ENCODE data around the gene JCHAIN.
A peak's percentile ranks its signal among the peaks of the same experiment; 100 is the strongest.
"Not testable (repeated sequence)": the region's sequence is repeated elsewhere in the genome, so short reads cannot be mapped to it uniquely, and the experiment has no call there.

JCHAIN gene

GRCh38 chr4:70688795-70689231 is 22.5 kb upstream of the JCHAIN start:
- DNase-seq (ENCODE audit: low spot score): peak; percentile 15

DNA sequence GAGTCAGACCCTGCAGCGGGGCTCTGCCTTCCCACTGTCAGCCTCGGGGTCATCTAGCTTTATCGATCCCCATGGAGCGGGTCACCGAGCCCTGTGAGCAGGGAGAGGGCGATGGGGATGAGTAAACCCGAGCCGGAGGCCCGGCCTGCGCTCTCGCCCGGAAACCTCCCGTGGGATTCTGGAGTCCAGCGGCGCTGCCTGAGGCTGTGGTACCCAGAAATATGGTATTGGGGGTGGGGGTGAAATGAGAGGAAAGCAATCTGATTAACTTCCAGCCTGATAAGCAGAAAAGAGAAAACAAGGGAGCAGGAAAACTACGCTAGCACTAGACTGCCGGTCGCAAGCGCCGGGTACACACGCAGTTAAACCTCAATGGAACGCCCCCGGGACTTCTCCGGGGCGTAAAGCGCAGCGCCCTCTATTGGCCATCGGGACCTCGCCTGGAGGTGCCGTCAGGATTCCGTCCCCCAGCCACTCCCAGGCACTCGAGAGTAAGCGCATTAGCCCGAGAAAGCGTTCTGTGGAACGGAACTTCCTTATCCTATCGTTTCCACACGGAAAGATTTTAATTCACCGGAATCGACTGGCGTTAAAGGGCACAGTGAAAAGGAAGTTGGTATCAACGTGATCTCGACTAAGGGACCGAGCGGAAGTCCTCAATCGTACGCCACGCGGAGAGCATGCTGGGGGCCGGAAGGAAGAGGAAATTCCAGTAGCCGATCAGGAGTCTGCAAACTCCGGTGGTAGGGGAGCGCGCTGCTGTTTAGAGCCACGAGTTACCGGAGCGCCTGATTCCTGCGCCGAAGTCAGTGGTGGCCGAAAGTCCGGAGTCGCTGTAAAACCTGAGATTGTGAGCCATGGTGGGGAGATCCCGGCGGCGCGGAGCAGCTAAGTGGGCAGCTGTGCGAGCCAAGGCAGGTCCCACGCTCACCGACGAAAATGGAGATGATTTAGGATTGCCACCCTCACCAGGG is 21.8 kb upstream of the JCHAIN start, which contains the start of gene UTP3:
TSS of gene UTP3 (plus strand) at position 712 of the 974 bp plus-strand sequence. CDS start at position 858, 146 bp downstream.
- DNase-seq (ENCODE audit: low spot score): peak; percentile 98

GRCh38 chr4:70687392-70687791 is 21.1 kb upstream of the JCHAIN start:
- DNase-seq (ENCODE audit: low spot score): no peak

GRCh38 chr4:70682142-70682541 is 15.8 kb upstream of the JCHAIN start:
- DNase-seq (ENCODE audit: low spot score): not testable (repeated sequence)

GRCh38 chr4:70681704-70682103 is 15.4 kb upstream of the JCHAIN start:
- no peak for DNase-seq (ENCODE audit: low spot score)

GRCh38 chr4:70680934-70681333 is 14.6 kb upstream of the JCHAIN start:
- no peak for DNase-seq (ENCODE audit: low spot score)

DNA sequence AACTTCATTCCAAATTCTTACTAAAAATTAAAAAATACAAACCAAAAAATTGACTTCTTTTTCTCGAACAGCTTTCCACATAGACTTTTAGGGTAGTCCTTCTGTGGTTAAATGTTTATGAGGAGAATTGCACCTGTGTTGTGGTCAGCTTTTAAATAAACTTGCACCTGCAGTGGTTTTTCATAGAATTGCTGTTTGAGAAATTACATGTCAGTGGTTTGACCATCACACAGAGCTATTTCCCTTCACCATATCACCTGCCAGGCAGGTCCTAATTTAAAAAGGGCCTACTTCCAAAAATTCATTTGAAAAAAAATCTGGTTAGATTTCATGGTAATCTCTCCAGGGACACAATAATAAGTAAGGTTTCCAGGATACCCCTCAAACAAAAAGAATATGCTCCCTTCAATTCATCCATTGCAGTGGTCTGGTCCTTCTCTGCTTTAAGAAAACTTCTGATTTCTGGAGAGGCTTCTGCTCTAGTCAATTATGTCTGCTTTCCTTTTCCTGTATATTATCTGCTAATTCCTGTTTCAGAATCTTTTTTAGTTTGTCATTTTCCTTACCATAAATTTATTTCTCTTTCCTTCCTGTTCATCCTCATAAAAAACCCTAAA is 12.2 kb upstream of the JCHAIN start:
- no peak for DNase-seq (ENCODE audit: low spot score)

DNA sequence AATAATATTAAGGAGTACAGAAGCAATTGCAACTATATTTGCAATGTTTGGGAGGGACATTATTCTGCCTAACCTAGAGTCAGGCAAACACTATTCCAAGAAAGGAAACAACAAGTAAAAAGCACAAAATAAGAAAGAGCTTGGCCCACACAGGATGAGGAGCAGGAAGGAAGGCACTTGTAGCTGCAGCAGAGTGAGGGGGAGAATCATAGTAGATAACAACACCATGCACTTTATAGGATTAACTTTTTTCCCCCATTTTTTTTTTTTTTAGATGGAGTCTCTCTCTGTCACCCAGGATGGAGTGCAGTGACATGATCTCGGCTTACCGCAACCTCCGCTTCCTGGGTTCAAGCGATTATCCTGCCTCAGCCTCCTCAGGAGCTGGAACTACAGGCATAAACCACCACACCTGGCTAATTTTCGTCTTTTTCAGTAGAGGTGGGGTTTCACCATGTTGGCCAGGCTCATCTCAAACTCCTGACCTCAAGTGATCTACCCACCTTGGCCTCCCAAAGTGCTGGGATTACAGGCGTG is 10.3 kb upstream of the JCHAIN start:
- no peak for DNase-seq (ENCODE audit: low spot score)

DNA sequence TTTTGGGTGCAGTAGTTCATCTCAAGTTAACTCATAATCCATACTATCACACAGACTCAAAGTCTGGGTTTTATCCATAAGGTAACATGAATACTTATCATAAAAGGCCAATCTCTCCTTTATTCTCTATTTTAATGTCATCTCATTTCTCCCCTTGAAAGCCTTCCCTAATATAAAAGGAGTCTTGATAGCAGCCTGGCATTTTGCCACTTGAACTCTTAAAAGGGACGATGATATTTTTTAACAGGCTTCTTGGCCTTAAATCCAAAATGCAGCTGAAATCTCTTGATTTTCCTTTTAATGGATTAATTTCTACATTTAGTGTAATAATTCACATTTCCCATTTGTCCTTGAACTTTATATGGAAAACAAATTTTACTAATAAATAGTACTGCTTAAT is 8.4 kb upstream of the JCHAIN start:
- DNase-seq (ENCODE audit: low spot score): no peak

DNA sequence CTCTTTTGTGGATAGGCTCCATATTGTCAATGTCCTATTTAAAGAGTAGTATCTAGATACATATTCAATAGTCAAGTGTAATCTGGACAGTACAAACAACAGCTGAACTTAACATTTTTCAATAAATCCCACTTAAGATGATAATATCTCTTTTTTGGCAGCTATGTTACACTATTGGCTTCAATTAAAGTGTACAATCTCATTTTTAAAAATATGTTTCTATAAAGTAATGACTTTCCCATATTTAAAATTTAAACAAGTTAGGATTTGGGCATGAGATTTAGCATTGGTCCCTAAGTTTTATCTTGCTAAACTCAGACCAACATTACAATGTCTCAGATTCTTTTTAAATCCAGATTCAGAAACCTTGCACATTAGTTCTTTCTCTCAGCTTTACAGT is 7.9 kb upstream of the JCHAIN start:
- no peak for DNase-seq (ENCODE audit: low spot score)

- DNase-seq (ENCODE audit: low spot score): no peak
These were observed 4.8 kb upstream of the JCHAIN start for GRCh38 chr4:70671091-70671490.

GRCh38 chr4:70670332-70671014 is 4.2 kb upstream of the JCHAIN start:
- DNase-seq (ENCODE audit: low spot score): peak; percentile 51

DNA sequence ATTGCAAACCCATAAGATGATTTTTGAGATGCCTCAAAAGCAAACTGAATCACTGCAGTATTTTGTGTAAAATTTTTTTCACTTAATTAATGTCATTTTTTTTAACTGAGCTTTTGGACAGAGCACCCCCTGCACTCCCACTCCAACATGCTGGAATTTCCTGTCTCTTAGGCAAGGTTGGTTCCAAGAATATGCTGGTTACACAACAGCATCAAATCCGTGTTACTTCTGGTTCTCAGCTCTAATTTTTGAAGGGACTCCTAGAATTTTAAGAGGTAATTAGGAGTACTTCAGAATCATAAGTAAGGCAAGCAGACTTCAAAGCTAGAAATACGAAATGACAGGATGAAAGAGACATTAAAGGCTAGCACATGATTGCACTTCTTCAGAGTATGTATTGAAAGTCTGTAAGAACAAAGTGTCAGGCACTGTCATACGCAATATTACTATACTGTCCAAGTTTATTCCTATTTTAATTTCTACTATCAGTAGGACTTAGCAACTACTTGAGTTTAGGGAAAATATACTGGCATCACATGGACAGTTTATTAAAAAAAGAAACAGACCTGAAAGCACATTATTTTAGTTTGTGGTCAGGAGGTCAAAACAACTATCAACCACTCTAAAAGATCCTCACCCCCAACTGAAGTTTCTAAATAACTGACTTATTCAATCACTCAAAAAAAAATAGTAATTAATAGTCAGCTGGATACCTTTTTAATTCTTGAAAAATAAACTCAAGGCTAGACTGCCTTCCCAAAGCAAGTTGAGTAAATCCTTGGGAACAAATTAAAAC is 1.6 kb upstream of the JCHAIN start:
- no peak for DNase-seq (ENCODE audit: low spot score)

DNA sequence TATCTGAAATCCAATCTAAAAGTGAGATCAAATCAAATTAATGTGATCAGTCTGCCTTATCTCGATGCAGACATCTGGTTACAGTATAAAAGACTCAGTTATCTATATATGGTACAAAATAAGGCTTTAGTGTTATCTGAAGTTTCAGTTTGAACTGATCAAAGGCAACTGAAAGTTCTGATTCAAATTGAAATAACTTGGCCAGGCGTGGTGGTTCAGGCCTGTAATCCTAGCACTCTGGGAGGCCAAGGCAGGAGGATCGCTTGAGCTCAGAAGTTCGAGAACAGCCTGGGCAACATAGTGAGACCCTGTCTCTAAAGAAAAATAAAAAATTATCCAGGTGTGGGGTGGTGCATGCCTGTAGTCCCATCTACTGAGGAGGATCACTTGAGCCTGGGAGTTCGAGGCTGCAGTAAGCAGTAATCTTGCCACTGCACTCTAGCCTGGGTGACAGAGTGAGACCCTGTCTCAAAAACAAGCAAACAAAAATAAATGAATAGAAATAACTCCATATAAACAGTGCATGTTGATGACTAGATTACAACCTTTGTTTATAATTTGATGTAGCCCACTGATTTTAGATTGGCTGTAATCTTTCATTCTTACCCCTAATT is 4.9 kb downstream of the JCHAIN start:
- DNase-seq (ENCODE audit: low spot score): not testable (repeated sequence)

GRCh38 chr4:70660106-70660505 is 6.2 kb downstream of the JCHAIN start:
- no peak for DNase-seq (ENCODE audit: low spot score)

DNA sequence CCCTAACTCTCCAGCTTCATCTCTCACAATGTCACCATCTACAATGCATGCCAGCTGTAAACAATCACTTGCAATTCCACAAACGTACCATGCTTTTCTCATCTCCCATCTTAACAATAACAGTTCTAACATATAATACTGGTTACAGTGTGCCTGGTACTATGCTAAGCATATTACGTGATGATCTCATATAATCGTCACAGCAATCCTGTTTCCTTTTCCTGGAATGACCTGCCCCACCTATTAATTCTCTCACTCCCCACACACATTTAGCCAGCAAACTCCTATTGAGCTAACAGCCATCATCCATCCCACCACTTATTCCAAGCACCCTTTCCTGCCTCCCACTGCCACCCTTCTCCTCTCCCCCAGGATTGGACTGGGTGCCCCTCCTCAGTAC is 7.9 kb downstream of the JCHAIN start:
- no peak for DNase-seq (ENCODE audit: low spot score)

DNA sequence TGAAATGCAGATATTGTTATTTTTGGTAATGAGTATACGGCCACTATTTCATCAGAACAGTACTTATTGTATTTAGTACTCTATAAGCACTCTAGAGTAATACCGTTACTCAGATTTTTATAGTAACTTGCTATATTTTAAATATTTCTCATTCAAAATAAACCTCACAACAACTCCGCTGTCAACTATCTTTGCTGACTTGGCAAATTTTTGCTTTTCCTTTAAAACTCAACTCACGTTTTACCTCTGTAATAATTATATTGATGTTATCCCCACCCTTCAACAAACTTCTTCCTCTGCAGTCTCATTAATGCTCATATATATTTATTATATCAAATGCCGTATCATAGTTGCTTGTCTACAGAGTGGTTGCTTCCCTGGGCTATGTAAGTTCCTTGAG is 9.0 kb downstream of the JCHAIN start:
- DNase-seq (ENCODE audit: low spot score): no peak

DNA sequence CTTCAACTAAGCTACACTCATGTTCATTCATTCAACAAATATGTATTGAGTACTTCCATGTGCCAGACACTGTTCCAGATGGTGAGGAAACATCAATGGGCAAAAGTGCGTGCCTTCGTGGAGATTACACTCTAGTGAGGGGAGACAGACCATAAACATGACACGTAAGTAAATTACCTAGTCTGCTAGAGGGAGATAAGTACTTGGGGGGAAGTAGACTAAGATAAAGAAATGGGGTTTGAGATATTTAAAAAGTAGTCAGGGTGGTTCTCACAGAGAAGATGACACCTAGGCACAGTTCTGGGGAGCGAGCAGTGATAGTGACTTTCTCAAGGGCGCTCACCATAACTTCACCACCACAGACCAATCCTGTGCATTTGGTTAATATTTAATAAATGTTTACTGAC is 11.7 kb downstream of the JCHAIN start:
- DNase-seq (ENCODE audit: low spot score): no peak

GRCh38 chr4:70651864-70652506 is 14.3 kb downstream of the JCHAIN start:
- peak; percentile 69 for DNase-seq (ENCODE audit: low spot score)

DNA sequence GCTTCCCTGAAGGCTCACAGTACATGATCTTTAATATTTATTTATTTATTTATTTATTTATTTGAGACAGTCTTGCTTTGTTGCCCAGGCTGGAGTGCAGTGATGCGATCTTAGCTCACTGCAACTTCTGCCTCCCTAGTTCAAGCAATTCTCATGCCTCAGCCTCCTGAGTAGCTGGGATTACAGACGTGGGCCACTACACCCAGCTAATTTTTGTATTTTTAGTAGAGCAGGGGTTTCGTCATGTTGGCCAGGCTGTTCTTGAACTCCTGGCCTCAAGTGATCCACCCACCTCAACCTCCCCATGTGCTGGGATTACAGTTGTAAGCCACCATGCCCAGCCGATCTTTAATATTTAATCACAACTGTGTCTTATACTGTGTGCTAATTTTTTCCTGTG is 15.6 kb downstream of the JCHAIN start:
- DNase-seq (ENCODE audit: low spot score): not testable (repeated sequence)

DNA sequence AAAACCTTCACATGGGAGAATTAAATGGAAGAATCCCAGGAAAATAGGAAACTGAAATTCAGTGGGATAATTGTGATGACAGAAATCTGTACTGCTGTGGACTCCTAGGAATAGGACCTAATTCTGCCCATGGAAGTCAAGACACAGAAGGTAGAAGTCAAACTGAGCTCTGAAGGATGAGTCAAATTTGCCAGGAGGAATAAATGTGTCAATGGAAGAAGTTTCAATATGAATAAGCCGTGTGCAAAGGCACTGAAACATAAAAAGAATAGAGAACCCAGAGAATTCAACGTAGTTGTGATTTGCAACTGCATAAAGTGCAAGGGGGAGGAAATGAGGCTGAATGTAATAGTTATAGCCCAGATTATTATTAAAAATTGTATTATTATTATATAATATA is 26.1 kb downstream of the JCHAIN start:
- peak; percentile 6 for DNase-seq (ENCODE audit: low spot score)
